Glutamatergic neuron (in vitro differentiated cells): ENCODE measurements around the gene CTBS. TPM values are rescaled to one million over a fixed set of nuclear protein-coding genes. Genes with fewer than 3 reads are reported as not detected.
A peak's percentile ranks its signal among the peaks of the same experiment; 100 is the strongest.

Experiments
- DNase-seq: peaks from one replicate; pipeline ENCODE4 v3.0.0; 2022
- H3K27ac Mint-ChIP-seq: one replicate; pipeline ENCODE4 v1.8.0; 2020; ENCODE audit warnings: mild to moderate bottlenecking, mixed read lengths, inconsistent platforms; ENCODE audit not compliant: unreplicated experiment
- H3K27me3 Mint-ChIP-seq: one replicate; pipeline ENCODE4 v1.8.0; 2020; ENCODE audit warnings: mild to moderate bottlenecking, moderate library complexity, mixed read lengths, inconsistent platforms; ENCODE audit not compliant: unreplicated experiment
- H3K36me3 Mint-ChIP-seq: one replicate; pipeline ENCODE4 v1.8.0; 2020; ENCODE audit warnings: mild to moderate bottlenecking, mixed read lengths, inconsistent platforms; ENCODE audit not compliant: unreplicated experiment
- H3K4me1 Mint-ChIP-seq: one replicate; pipeline ENCODE4 v1.8.0; 2020; ENCODE audit warnings: mild to moderate bottlenecking, low read depth, mixed read lengths, inconsistent platforms; ENCODE audit not compliant: unreplicated experiment
- H3K4me3 Mint-ChIP-seq: one replicate; pipeline ENCODE4 v1.8.0; 2020; ENCODE audit warnings: mild to moderate bottlenecking, mixed read lengths, inconsistent platforms; ENCODE audit not compliant: unreplicated experiment
- H3K9me3 Mint-ChIP-seq: one replicate; pipeline ENCODE4 v1.8.0; 2020; ENCODE audit warnings: mild to moderate bottlenecking, moderate library complexity, mixed read lengths, inconsistent platforms; ENCODE audit not compliant: unreplicated experiment
- CTCF ChIP-seq: fragments of 200-600 bp; sonication (generic); IDR thresholded peaks from one replicate; pipeline ENCODE4 v1.5.0; 2021; ENCODE audit not compliant: partially characterized antibody, unreplicated experiment
- total RNA-seq: library from RNA; stranded (reverse); fragmentation: NEBNext Ultra II Directional; extraction: Animal tissue kit (Norgen Biotek cat#: 25700); gene quantifications from one replicate; pipeline ENCODE4 v1.2.1, GENCODE V29; 2021; ENCODE audit not compliant: unreplicated experiment

CTBS gene
- total RNA-seq, 1 donor from 2014 or later: 2.0 TPM

GRCh38 chr1:84581648-84582047 is 7.4 kb upstream of the CTBS start:
- TF ChIP-seq CTCF: no peak
- no peak overlapping the region for H3K27ac Mint-ChIP-seq

GRCh38 chr1:84574936-84575335 is 696 bp upstream of the CTBS start:
- no peak for DNase-seq
- H3K27ac Mint-ChIP-seq: no peak overlapping the region

More at GRCh38 chr1:84581648-84582047, 7.4 kb upstream of the CTBS start:
- no peak for DNase-seq
- peaks cover 7% of the 10 kb centered on the region for H3K36me3 Mint-ChIP-seq
- peaks cover 22% of the 10 kb centered on the region for H3K4me1 Mint-ChIP-seq
- H3K27me3 Mint-ChIP-seq: no peaks in the 10 kb centered on the region
- H3K9me3 Mint-ChIP-seq: peaks cover 4% of the 10 kb centered on the region
- H3K4me3 Mint-ChIP-seq: no peak overlapping the region

GRCh38 chr1:84573481-84573966 is 716 bp downstream of the CTBS start:
- peaks cover 11% of the 10 kb centered on the region for H3K4me1 Mint-ChIP-seq
- peaks cover 13% of the 10 kb centered on the region for H3K9me3 Mint-ChIP-seq
- no peak for DNase-seq
- H3K27me3 Mint-ChIP-seq: peaks cover 4% of the 10 kb centered on the region
- no peaks in the 10 kb centered on the region for H3K36me3 Mint-ChIP-seq
- H3K4me3 Mint-ChIP-seq: peak overlapping the region; percentile 95
- no peak for TF ChIP-seq CTCF
- peak overlapping the region; percentile 78 for H3K27ac Mint-ChIP-seq

More at GRCh38 chr1:84574936-84575335, 696 bp upstream of the CTBS start:
- peaks cover 13% of the 10 kb centered on the region for H3K9me3 Mint-ChIP-seq
- H3K36me3 Mint-ChIP-seq: no peaks in the 10 kb centered on the region
- peaks cover 4% of the 10 kb centered on the region for H3K27me3 Mint-ChIP-seq
- TF ChIP-seq CTCF: no peak
- H3K4me1 Mint-ChIP-seq: peaks cover 8% of the 10 kb centered on the region
- H3K4me3 Mint-ChIP-seq: peak overlapping the region; percentile 87

- Mint-ChIP-seq H3K4me1 (peaks cover 11% of the 10 kb centered on the region), H3K27me3 (peaks cover 5% of the 10 kb centered on the region), H3K4me3 (no peak overlapping the region), H3K9me3 (peaks cover 12% of the 10 kb centered on the region), H3K27ac (no peak overlapping the region), H3K36me3 (no peaks in the 10 kb centered on the region)
- no peak for TF ChIP-seq CTCF
- no peak for DNase-seq
Measured at GRCh38 chr1:84571150-84571535, 3.1 kb downstream of the CTBS start.

GRCh38 chr1:84570436-84571149 is 3.6 kb downstream of the CTBS start:
- no peak for DNase-seq
- Mint-ChIP-seq H3K27me3 (peaks cover 5% of the 10 kb centered on the region), H3K4me3 (no peak overlapping the region), H3K27ac (no peak overlapping the region), H3K4me1 (peaks cover 11% of the 10 kb centered on the region), H3K9me3 (peaks cover 12% of the 10 kb centered on the region), H3K36me3 (no peaks in the 10 kb centered on the region)
- TF ChIP-seq CTCF: no peak
